GM03348 (cell line): ENCODE data around the gene STRBP.

ENCODE experiments used
- DNase-seq: peaks from one replicate; pipeline ENCODE4 v3.0.0; 2012; ENCODE audit warnings: low spot score

Gene STRBP

GRCh38 chr9:123097430-123098095 is 170.8 kb downstream of the STRBP start:
- no peak for DNase-seq

DNA sequence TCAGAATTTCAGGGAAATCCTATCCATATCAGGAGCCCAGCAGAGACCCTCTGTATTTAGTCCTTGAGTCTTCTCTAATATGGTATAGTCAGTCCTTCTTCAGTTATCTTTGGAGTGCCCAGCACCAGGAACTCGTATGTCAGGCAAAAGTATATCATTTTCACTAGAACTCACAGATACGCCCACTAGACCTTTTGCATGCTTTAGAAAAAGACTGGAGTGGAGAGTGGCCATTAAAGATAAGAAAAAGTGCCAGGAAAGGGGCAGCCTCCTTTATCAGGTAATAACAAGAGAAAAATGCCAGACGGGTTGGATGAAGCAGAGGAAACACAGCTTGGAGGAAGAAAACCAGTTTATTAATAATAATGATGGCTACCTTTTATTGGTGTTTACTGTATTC is 171.4 kb downstream of the STRBP start:
- no peak for DNase-seq

DNA sequence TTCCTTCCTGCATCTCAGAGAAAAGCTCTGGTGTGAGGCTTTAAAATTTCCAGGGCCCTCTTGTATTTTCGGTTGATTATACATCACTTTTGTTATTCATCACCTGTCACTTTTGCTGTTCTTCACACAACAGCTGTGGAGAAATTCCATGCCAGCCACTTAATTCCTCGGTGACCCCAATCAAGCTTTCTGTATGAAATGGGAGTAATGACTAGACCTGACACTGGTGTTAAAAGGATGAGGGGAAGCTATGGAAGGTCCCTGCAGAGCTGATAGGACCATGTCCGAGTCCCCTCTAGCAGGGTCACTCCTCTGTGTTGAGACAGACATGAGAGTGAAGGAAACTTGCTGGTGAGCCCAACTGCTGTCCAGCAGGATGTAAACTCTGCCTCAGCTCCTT is 175.2 kb downstream of the STRBP start:
- DNase-seq = no peak

- DNase-seq = no peak
Measured at GRCh38 chr9:123091459-123091858, 176.9 kb downstream of the STRBP start.

DNA sequence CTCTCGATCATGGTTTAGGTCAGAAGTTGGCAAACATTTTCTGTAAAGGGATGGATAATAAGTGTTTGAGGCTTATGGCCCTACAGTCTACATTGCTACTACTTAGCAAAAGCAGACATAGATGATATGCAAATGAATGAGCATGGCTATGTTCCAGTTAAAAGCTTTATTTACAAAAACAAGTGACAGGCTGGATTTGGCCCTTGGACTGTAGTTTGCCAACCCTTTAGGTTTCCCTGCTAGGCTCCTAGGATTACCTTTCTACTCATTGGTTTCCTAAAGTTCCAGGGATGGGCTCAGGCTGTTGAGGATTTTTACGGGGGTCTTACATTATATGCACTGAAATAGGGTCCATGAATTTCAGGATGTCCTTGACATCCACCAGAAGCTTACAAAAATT is 177.4 kb downstream of the STRBP start:
- no peak for DNase-seq

DNA sequence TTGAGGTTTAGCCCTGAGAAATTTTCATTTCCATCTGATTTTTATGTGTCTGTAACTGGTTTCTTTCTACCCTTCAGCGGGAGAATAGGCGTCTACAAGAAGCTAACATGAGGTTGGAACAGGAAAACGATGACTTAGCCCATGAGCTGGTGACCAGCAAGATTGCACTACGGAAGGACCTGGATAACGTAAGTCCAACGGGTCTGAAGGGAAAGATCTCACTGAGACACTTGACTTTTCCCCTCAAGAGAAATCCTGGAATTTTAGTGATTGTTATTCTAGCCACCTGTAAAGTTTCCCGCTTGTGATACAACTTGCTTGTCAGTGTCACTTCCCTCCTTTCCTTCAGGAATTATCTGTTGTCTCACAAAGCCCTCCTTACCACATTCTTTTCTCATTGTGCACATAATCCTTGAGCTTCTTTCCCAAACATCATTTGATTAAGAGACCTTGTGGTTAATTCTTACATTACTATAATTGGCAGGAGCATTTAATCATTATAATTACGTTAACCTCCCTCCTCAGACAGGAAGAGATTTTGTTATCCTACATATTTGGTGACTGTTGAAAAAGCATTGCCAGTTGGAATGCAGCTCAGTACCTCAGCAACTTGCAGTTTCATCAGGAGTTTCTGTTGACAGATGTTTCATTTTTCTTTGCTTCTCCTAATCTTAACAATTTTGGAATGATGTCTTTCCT is 178.0 kb downstream of the STRBP start:
- DNase-seq = no peak

GRCh38 chr9:123089790-123090189 is 178.6 kb downstream of the STRBP start:
- no peak for DNase-seq

DNA sequence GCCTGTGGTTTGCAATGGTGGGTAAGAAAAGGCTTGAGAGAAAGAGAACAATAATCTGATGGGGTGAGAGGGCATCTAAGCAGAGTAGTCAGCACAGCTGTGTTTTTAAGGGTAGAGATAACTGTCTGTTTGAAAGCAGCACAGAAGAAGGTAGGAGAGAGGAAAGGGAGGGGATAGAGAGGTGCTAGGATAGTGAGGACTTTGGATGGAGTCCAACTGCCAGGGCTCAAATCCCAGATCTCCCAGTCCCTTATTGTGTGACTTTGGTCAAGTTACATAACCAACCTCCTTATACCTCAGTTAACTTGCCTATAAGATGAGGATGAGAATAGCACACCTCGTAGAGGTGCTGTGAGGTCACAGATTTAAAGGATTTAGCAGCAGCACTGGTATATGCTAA is 179.3 kb downstream of the STRBP start:
- no peak for DNase-seq

GRCh38 chr9:123087359-123087888 is 181.0 kb downstream of the STRBP start:
- DNase-seq = no peak

GRCh38 chr9:123085916-123086315 is 182.5 kb downstream of the STRBP start:
- DNase-seq = no peak

DNA sequence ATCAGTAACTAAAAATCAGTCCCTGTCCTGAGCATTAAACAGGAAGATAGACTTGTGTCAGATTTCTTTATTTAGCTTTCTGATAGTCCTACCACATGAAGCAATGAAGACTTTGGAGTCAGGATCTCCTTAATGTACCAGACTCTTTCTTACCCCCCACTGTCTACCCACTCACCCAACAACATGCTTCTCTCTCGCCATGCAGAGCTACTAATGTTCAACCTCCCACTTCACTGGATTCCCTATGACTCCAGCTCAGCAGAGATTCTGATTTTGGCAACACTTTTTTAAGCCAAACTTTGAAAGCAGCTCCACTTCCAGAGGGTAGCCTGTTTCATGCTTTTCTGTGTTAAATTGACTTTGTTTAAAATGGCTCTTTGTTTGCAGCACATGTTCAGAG is 184.1 kb downstream of the STRBP start:
- DNase-seq = no peak

GRCh38 chr9:123083680-123084079 is 184.7 kb downstream of the STRBP start:
- DNase-seq = no peak

DNA sequence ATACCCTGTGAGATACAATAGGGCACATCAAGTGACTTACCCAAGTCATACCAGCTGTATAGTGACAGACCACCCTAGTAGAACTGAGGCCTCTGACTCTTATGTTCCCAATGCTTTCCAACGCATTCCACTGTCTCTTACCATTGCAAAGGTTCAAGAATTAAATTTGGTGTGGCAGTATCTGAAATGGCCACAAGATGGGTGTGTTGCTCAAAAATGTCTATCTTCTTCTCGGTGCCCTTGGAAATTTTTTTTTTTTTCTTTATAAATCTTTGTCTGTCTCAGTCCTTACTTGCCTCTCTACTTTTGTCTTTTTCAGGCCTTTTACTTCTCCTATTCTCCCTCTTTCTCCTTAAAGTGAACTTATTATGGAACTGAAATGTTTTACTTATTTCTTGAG is 186.6 kb downstream of the STRBP start:
- DNase-seq = peak; percentile 42

DNA sequence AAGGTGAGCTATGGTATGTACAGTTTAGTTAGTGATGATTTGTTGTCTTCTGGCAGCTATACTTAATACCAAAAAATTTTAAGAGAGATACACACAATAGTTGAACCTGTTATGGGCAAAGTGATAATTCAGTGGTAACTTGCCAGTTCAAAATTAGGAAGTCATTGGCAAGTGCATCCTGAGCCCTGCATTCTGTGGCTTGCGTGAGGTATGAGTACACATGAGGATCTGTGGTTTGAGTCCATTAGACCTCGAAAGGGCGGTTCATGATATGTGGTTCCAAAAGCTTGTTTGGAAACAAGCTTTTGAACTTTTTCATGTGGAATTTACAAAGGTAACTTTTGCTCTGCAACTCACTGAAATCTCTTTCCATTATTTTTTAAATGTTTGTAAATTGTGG is 187.9 kb downstream of the STRBP start:
- DNase-seq = no peak

GRCh38 chr9:123074628-123075027 is 193.8 kb downstream of the STRBP start:
- no peak for DNase-seq

GRCh38 chr9:123073991-123074422 is 194.4 kb downstream of the STRBP start:
- peak; percentile 65 for DNase-seq

DNA sequence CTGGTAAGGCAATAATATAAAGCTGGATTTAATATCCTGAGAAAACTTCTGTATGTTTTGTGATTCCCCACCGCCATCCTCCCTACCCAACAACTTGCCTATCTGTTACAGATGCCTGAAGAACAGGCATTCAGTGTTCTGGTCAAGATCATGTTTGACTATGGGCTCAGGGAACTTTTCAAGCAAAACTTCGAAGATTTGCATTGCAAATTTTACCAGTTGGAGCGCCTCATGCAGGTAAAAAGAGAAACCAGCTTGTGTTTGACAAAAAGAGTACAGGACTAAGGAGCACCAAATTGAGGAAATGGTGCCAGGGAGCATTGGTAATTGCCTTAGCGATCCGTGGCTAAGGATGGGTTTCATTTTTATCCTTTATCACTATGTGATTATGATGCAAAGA is 194.9 kb downstream of the STRBP start:
- no peak for DNase-seq

DNA sequence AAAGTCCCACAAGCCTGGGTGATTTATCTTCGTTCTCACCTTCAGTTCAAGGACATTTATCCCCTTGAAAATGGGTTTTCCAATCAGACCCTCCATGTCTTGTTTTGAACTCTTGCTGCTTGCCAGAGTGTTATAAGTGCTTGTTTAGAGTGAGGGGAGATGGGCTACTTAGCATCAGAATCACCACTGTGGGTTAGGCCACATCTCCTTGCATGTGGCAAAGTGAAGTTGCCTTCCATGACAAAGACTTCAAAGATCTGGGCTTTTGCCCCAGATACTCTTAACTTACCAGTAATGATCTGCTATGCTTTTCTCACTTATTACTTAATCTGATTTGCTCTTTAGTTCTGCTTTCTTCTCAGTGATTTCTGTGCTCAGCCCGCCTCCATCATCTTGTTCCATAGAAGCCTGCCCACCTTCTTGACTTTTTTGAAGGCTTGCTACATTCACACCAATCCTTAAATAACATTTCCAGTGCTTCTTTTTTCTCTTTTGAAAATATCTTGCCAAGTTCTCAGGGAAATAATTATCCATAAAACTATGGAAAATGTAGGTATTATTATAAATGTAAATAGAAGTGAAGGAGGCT is 195.9 kb downstream of the STRBP start:
- DNase-seq = no peak
